Muscle of arm (tissue), 12 donors: ENCODE results near the gene HOXB8. TPM values are rescaled to one million over a fixed set of nuclear protein-coding genes. Genes with fewer than 3 reads are reported as not detected.

Experiments used
- DNase-seq: peaks from one replicate; pipeline ENCODE4 v3.0.0-alpha.2; 2013
- polyA plus RNA-seq, 12 donors: library from polyadenylated mRNA; unstranded; fragments of 120-200 nt; gene quantifications; one replicate each; pipeline ENCODE4 v1.2.1, GENCODE V29; 2013; ENCODE audit not compliant: insufficient read length in 12 of 12

The HOXB8 gene
- polyA plus RNA-seq, 12 donors = 0.07 to 1.9 (median 0.27) TPM; not detected in 3

GRCh38 chr17:48639136-48639535 lies 24.0 kb upstream of the HOXB8 start:
- no peak for DNase-seq

GRCh38 chr17:48637323-48638260 lies 22.5 kb upstream of the HOXB8 start:
- no peak for DNase-seq

- peak; percentile 53 for DNase-seq
Observed at GRCh38 chr17:48636177-48637018, 21.3 kb upstream of the HOXB8 start.

- DNase-seq = no peak
Observed at GRCh38 chr17:48634493-48635208, 19.6 kb upstream of the HOXB8 start.

- DNase-seq = no peak
Observed at GRCh38 chr17:48633266-48633677, 18.2 kb upstream of the HOXB8 start.

- DNase-seq = no peak
Observed at GRCh38 chr17:48632579-48633265, 17.6 kb upstream of the HOXB8 start.

GRCh38 chr17:48631693-48632578 lies 16.8 kb upstream of the HOXB8 start:
- DNase-seq = no peak

- no peak for DNase-seq
Observed at GRCh38 chr17:48630925-48631692, 16.0 kb upstream of the HOXB8 start.

- DNase-seq = no peak
Observed at GRCh38 chr17:48630009-48630924, 15.2 kb upstream of the HOXB8 start.

GRCh38 chr17:48629411-48629759 lies 14.3 kb upstream of the HOXB8 start:
- DNase-seq = no peak

GRCh38 chr17:48628649-48629410 lies 13.7 kb upstream of the HOXB8 start:
- DNase-seq = no peak

- no peak for DNase-seq
Observed at GRCh38 chr17:48627623-48628521, 12.8 kb upstream of the HOXB8 start.

- DNase-seq = no peak
Observed at GRCh38 chr17:48627118-48627597, 12.1 kb upstream of the HOXB8 start.

GRCh38 chr17:48626245-48627117 lies 11.4 kb upstream of the HOXB8 start, which contains the start of gene HOXB9:
HOXB9 (minus strand) TSS chr17:48626358; CDS start chr17:48626269, 89 bp downstream.
- no peak for DNase-seq
